BJ (cell line): ENCODE results near the gene RAD51B. TPM values are rescaled to one million over a fixed set of nuclear protein-coding genes. Genes with fewer than 3 reads are reported as not detected.
"Not testable (repeated sequence)": the region's sequence is repeated elsewhere in the genome, so short reads cannot be mapped to it uniquely, and the experiment has no call there.

Experiments
- CTCF ChIA-PET: fragments of 350-600 bp; formaldehyde crosslinking; extraction: SDS; loops from one replicate; lab custom pipeline; 2021; ENCODE audit warnings: antibody characterized with exemption, inconsistent platforms; lab: Yijun Ruan, JAX
- POLR2A ChIA-PET: fragments of 300-600 bp; sonication (Branson Sonifier 250); formaldehyde crosslinking; extraction: SDS; loops from one replicate; lab custom pipeline; 2021; ENCODE audit warnings: antibody characterized with exemption; lab: Charles Lee
- DNase-seq: peaks from one replicate; pipeline ENCODE4 v3.0.0-alpha.2; 2011; ENCODE audit warnings: low read depth
- H3K27me3 ChIP-seq: 2 replicates; pipeline ENCODE4 v1.6.0; 2011; ENCODE audit warnings: low read length; ENCODE audit not compliant: control insufficient read depth, insufficient read depth
- H3K36me3 ChIP-seq: 2 replicates; pipeline ENCODE4 v1.5.1; 2011; ENCODE audit warnings: low read length; ENCODE audit not compliant: control insufficient read depth, insufficient read depth
- H3K4me3 ChIP-seq: 2 replicates; pipeline ENCODE4 v1.5.1; 2011; ENCODE audit warnings: low read depth, mild to moderate bottlenecking, control low read depth, low read length
- CTCF ChIP-seq: IDR thresholded peaks from 2 replicates; pipeline ENCODE4 v1.5.1; 2011; ENCODE audit warnings: low read depth, mild to moderate bottlenecking, control low read depth, inconsistent platforms, low read length, moderate library complexity; ENCODE audit not compliant: insufficient read depth
- polyA plus RNA-seq: library from polyadenylated mRNA; depleted of rRNA; stranded (reverse); fragments of >200 nt; gene quantifications from 2 replicates; pipeline ENCODE4 v1.2.3, GENCODE V29; 2011

Gene RAD51B
- polyA plus RNA-seq, 1 experiment = 5.6 TPM

- ChIA-PET CTCF (no interaction called here), POLR2A (no interaction called here)
- no peaks in the 10 kb centered on the region; the same call in 1 of the 2 replicates for H3K36me3 ChIP-seq
- TF ChIP-seq CTCF = no peak
- DNase-seq = no peak
- no peaks in the 10 kb centered on the region for H3K27me3 ChIP-seq
- H3K4me3 ChIP-seq = no peak overlapping the region
Observed at GRCh38 chr14:68761391-68761790, 941.8 kb downstream of the RAD51B start.

- Histone ChIP-seq H3K4me3 (no peak overlapping the region), H3K27me3 (no peaks in the 10 kb centered on the region), H3K36me3 (no peaks in the 10 kb centered on the region; the same call in 1 of the 2 replicates)
- DNase-seq = no peak
- ChIA-PET CTCF (interaction anchor here (0.7 to 1.0 kb wide), 4 partner anchors 11 to 252 kb away, joined by 3 to 5 read pairs (median 3); no protein-coding TSS in a partner anchor), POLR2A (interaction anchor here (0.6 to 1.1 kb wide), 2 partner anchors 11 to 30 kb away, joined by 3 to 4 read pairs; partner anchors contain the start of gene ZFP36L1)
- no peak for TF ChIP-seq CTCF
Observed at GRCh38 chr14:68762953-68763764, 943.6 kb downstream of the RAD51B start.

- H3K36me3 ChIP-seq, CTCF ChIA-PET, H3K27me3 ChIP-seq, DNase-seq, H3K4me3 ChIP-seq: not testable (repeated sequence)
- POLR2A ChIA-PET = interaction anchor here (1.1 kb wide), 1 partner anchor 29 kb away, joined by 3 read pairs; the partner anchor contains the start of gene ZFP36L1
Observed at GRCh38 chr14:68763843-68764242, 944.3 kb downstream of the RAD51B start.

GRCh38 chr14:68766299-68767247 lies 947.0 kb downstream of the RAD51B start:
- POLR2A ChIA-PET = no interaction called here
- DNase-seq = no peak
- no peak for TF ChIP-seq CTCF
- Histone ChIP-seq H3K27me3 (no peaks in the 10 kb centered on the region), H3K36me3 (no peaks in the 10 kb centered on the region), H3K4me3 (no peak overlapping the region)
- CTCF ChIA-PET = interaction anchor here (0.7 to 1.2 kb wide), 2 partner anchors 10 to 59 kb away, joined by 3 to 4 read pairs; no protein-coding TSS in a partner anchor

GRCh38 chr14:68767248-68767645 lies 947.7 kb downstream of the RAD51B start:
- no peak for DNase-seq
- Histone ChIP-seq H3K4me3 (no peak overlapping the region), H3K36me3 (no peaks in the 10 kb centered on the region), H3K27me3 (no peaks in the 10 kb centered on the region)
- ChIA-PET CTCF (interaction anchor here (0.7 to 1.2 kb wide), 2 partner anchors 11 to 58 kb away, joined by 3 to 4 read pairs; no protein-coding TSS in a partner anchor), POLR2A (no interaction called here)
- no peak for TF ChIP-seq CTCF
